Fibroblast of skin of right quadriceps (primary cell): ENCODE measurements around the gene DAAM1.

Experiments
- DNase-seq: peaks from one replicate; pipeline ENCODE4 v3.0.0-alpha.2; 2013

The DAAM1 gene

GRCh38 chr14:59317346-59317745 is 128.9 kb downstream of the DAAM1 start:
- DNase-seq = no peak

- DNase-seq = no peak
These were observed 129.5 kb downstream of the DAAM1 start for GRCh38 chr14:59317798-59318505.

- no peak for DNase-seq
These were observed 130.4 kb downstream of the DAAM1 start for GRCh38 chr14:59318908-59319307.

- DNase-seq = no peak
These were observed 131.9 kb downstream of the DAAM1 start for GRCh38 chr14:59320361-59320760.

- peak; percentile 85 for DNase-seq
These were observed 132.5 kb downstream of the DAAM1 start for GRCh38 chr14:59320763-59321625.

GRCh38 chr14:59321626-59321949 is 133.1 kb downstream of the DAAM1 start:
- DNase-seq = no peak

- DNase-seq = peak; percentile 37
These were observed 137.4 kb downstream of the DAAM1 start for GRCh38 chr14:59325906-59326305.

- DNase-seq = peak; percentile 27
These were observed 140.0 kb downstream of the DAAM1 start for GRCh38 chr14:59328454-59328853.

- DNase-seq = no peak
These were observed 142.0 kb downstream of the DAAM1 start for GRCh38 chr14:59330455-59330854.

- no peak for DNase-seq
These were observed 142.8 kb downstream of the DAAM1 start for GRCh38 chr14:59331217-59331616.

GRCh38 chr14:59332727-59333126 is 144.3 kb downstream of the DAAM1 start:
- DNase-seq = peak; percentile 88

GRCh38 chr14:59333235-59333634 is 144.8 kb downstream of the DAAM1 start:
- DNase-seq = no peak

- peak; percentile 91 for DNase-seq
These were observed 145.2 kb downstream of the DAAM1 start for GRCh38 chr14:59333668-59334067.

- no peak for DNase-seq
These were observed 145.8 kb downstream of the DAAM1 start for GRCh38 chr14:59334253-59334652.

GRCh38 chr14:59336098-59336497 is 147.6 kb downstream of the DAAM1 start:
- DNase-seq = no peak

GRCh38 chr14:59336706-59337105 is 148.2 kb downstream of the DAAM1 start:
- no peak for DNase-seq

- DNase-seq = peak; percentile 82
These were observed 148.7 kb downstream of the DAAM1 start for GRCh38 chr14:59337141-59337611.

- no peak for DNase-seq
These were observed 150.3 kb downstream of the DAAM1 start for GRCh38 chr14:59338761-59339160.

GRCh38 chr14:59339524-59340330 is 151.3 kb downstream of the DAAM1 start:
- no peak for DNase-seq

- no peak for DNase-seq
These were observed 153.5 kb downstream of the DAAM1 start for GRCh38 chr14:59341858-59342477.

GRCh38 chr14:59342516-59343484 is 154.3 kb downstream of the DAAM1 start:
- no peak for DNase-seq

- no peak for DNase-seq
These were observed 155.1 kb downstream of the DAAM1 start for GRCh38 chr14:59343585-59343984.
